IMR-90 (cell line): Measurements from ENCODE around the gene IL11RA. TPM values are rescaled to one million over a fixed set of nuclear protein-coding genes. Genes with fewer than 3 reads are reported as not detected.

Experiments used
- ATAC-seq: fragments of 200-7000 bp; cut with Tn5 transposase; 2 replicates; pipeline ENCODE4 v1.9.1; 2020; ENCODE audit warnings: low read depth, mild to moderate bottlenecking, moderate library complexity
- BruUV-seq: library from RNA; stranded (reverse); fragments of 400-500 nt; replicated peaks from 2 replicates; lab custom pipeline; 2021; lab: Mats Ljungman, UMichigan
- CTCF ChIA-PET: fragments of 300-600 bp; formaldehyde crosslinking; extraction: SDS; loops from one replicate; lab custom pipeline; 2021; ENCODE audit warnings: antibody characterized with exemption; lab: Yijun Ruan, JAX
- POLR2A ChIA-PET: fragments of 300-600 bp; sonication (Branson Sonifier 250); formaldehyde crosslinking; loops from one replicate; lab custom pipeline; 2022; ENCODE audit warnings: antibody characterized with exemption; ENCODE audit not compliant: unreplicated experiment; lab: Charles Lee
- DNase-seq: peaks from one replicate; pipeline ENCODE4 v3.0.0; 2013
- H2AFZ ChIP-seq: replicated peaks from 2 replicates; pipeline ENCODE3; 2013; ENCODE audit warnings: low read length, mild to moderate bottlenecking; ENCODE audit not compliant: poor library complexity
- H2AK5ac ChIP-seq: 2 replicates; pipeline ENCODE4 v1.6.1; 2013; ENCODE audit warnings: low read depth, low read length, inconsistent platforms
- H2AK9ac ChIP-seq: replicated peaks from 2 replicates; pipeline ENCODE3; 2013; ENCODE audit warnings: mild to moderate bottlenecking, low read depth, low read length, moderate library complexity; ENCODE audit not compliant: poor library complexity
- H2BK120ac ChIP-seq: 2 replicates; pipeline ENCODE4 v1.6.1; 2013; ENCODE audit warnings: low read depth, low read length, inconsistent platforms
- H2BK15ac ChIP-seq: 3 replicates; pipeline ENCODE4 v1.6.1; 2013; ENCODE audit warnings: low read depth, low read length, inconsistent platforms
- H2BK20ac ChIP-seq: 2 replicates; pipeline ENCODE4 v1.6.1; 2013; ENCODE audit warnings: low read depth, mild to moderate bottlenecking, inconsistent platforms, low read length, moderate library complexity
- H2BK5ac ChIP-seq: 2 replicates; pipeline ENCODE4 v1.6.1; 2013; ENCODE audit warnings: mild to moderate bottlenecking, low read depth, low read length, inconsistent platforms; ENCODE audit not compliant: poor library complexity, severe bottlenecking
- H3K14ac ChIP-seq: replicated peaks from 2 replicates; pipeline ENCODE4 v1.6.1; 2013; ENCODE audit warnings: low read depth, low read length, inconsistent platforms
- H3K18ac ChIP-seq: 2 replicates; pipeline ENCODE4 v1.6.1; 2013; ENCODE audit warnings: low read depth, low read length, control low read depth
- H3K23ac ChIP-seq: 2 replicates; pipeline ENCODE4 v1.6.1; 2013; ENCODE audit warnings: low read depth, low read length, inconsistent platforms
- H3K27ac ChIP-seq: 2 replicates; pipeline ENCODE4 v1.5.1; 2013; ENCODE audit warnings: mild to moderate bottlenecking, control low read depth, low read length; ENCODE audit not compliant: insufficient read depth
- H3K27me3 ChIP-seq: 2 replicates; pipeline ENCODE4 v1.6.1; 2013; ENCODE audit warnings: low read length; ENCODE audit not compliant: control insufficient read depth, insufficient read depth
- H3K36me3 ChIP-seq: 2 replicates; pipeline ENCODE4 v1.6.1; 2013; ENCODE audit warnings: low read length, mixed read lengths; ENCODE audit not compliant: control insufficient read depth, insufficient read depth
- H3K4ac ChIP-seq: 2 replicates; pipeline ENCODE4 v1.6.1; 2013; ENCODE audit warnings: low read depth, low read length, inconsistent platforms
- H3K4me1 ChIP-seq: 2 replicates; pipeline ENCODE4 v1.6.1; 2013; ENCODE audit warnings: low read length, mixed read lengths; ENCODE audit not compliant: control insufficient read depth, insufficient read depth
- H3K4me2 ChIP-seq: 2 replicates; pipeline ENCODE4 v1.6.1; 2013; ENCODE audit warnings: low read depth, mild to moderate bottlenecking, control low read depth, low read length, moderate library complexity
- H3K4me3 ChIP-seq: 2 replicates; pipeline ENCODE4 v1.5.1; 2013; ENCODE audit warnings: low read depth, mild to moderate bottlenecking, control low read depth, low read length, moderate library complexity; ENCODE audit not compliant: insufficient read depth
- H3K56ac ChIP-seq: 2 replicates; pipeline ENCODE4 v1.6.1; 2013; ENCODE audit warnings: low read length, inconsistent platforms; ENCODE audit not compliant: insufficient read depth; ENCODE audit errors: extremely low read depth
- H3K79me1 ChIP-seq, 2 experiments: 2 replicates each; pipeline ENCODE4 v1.6.1; 2013; ENCODE audit warnings: low read length in 2 of 2, inconsistent platforms in 1 of 2, low read depth in 1 of 2
- H3K9ac ChIP-seq: 2 replicates; pipeline ENCODE4 v1.6.1; 2013; ENCODE audit warnings: low read depth, low read length, control low read depth
- H3K9me1 ChIP-seq: 2 replicates; pipeline ENCODE4 v1.6.1; 2013; ENCODE audit warnings: low read length, inconsistent platforms; ENCODE audit not compliant: insufficient read depth
- H3K9me3 ChIP-seq: 2 replicates; pipeline ENCODE4 v1.6.1; 2013; ENCODE audit warnings: low read length; ENCODE audit not compliant: control insufficient read depth, insufficient read depth
- H4K20me1 ChIP-seq: 2 replicates; pipeline ENCODE4 v1.6.1; 2013; ENCODE audit warnings: low read length, inconsistent platforms; ENCODE audit not compliant: insufficient read depth
- H4K5ac ChIP-seq: 2 replicates; pipeline ENCODE4 v1.6.1; 2013; ENCODE audit warnings: mild to moderate bottlenecking, low read depth, low read length, control low read depth
- H4K8ac ChIP-seq, 2 experiments: 2 replicates each; pipeline ENCODE4 v1.6.1; 2013; ENCODE audit warnings: low read depth in 2 of 2, low read length in 2 of 2, control low read depth in 1 of 2, inconsistent platforms in 1 of 2
- H4K91ac ChIP-seq: 2 replicates; pipeline ENCODE4 v1.6.1; 2013; ENCODE audit warnings: low read depth, low read length, inconsistent platforms; ENCODE audit not compliant: insufficient read depth
- CEBPB ChIP-seq: IDR thresholded peaks from 2 replicates; pipeline ENCODE4 v1.6.1; 2012; ENCODE audit warnings: low read depth, low read length, improper control_type of control experiment
- RAD21 ChIP-seq: IDR thresholded peaks from 2 replicates; pipeline ENCODE4 v1.6.1; 2012; ENCODE audit warnings: low read length, improper control_type of control experiment
- WGBS, 2 experiments: methylation state at CpG; one replicate each; pipeline versions ENCODE4 v1.1.5 to v1.1.7; 2013; ENCODE audit warnings: missing lambda C conversion rate in 2 of 2; ENCODE audit not compliant: insufficient read length in 1 of 2; ENCODE audit errors: extremely low coverage in 2 of 2; 5-methylcytosine and 5-hydroxymethylcytosine counted together
- dilution Hi-C: fragments of 300-500 bp; cut with HindIII; formaldehyde crosslinking; loops from one replicate; pipeline ENCODE4 v1.14.3; 2018; ENCODE audit warnings: low sequenced_read_pairs; ENCODE audit not compliant: unreplicated experiment
- in situ Hi-C: fragments of 300-500 bp; cut with MboI; formaldehyde crosslinking; loops from 3 replicates; pipeline ENCODE4 v1.14.3; 2019; ENCODE audit warnings: low sequenced_read_pairs, inconsistent platforms, mixed read lengths
- intact Hi-C: fragments of 100-400 bp; cut with micrococcal nuclease; formaldehyde crosslinking; loops from 2 replicates; pipeline ENCODE4 v1.10.0; 2022
- polyA plus RNA-seq, 3 experiments: library from polyadenylated mRNA; depleted of rRNA; stranded (reverse); fragments of >200 nt; gene quantifications; 2 replicates each; pipeline ENCODE4 v1.2.3, GENCODE V29; 2012; ENCODE audit warnings: low replicate concordance in 1 of 3
- total RNA-seq: library from RNA; depleted of rRNA; stranded (reverse); fragments of >200 nt; gene quantifications from 2 replicates; pipeline ENCODE4 v1.2.3, GENCODE V29; 2012

Gene IL11RA
- total and polyA plus RNA-seq, 2 of the 4 experiments (the other 2 are of a cell fraction), result 8.2 to 15.9 TPM

DNA sequence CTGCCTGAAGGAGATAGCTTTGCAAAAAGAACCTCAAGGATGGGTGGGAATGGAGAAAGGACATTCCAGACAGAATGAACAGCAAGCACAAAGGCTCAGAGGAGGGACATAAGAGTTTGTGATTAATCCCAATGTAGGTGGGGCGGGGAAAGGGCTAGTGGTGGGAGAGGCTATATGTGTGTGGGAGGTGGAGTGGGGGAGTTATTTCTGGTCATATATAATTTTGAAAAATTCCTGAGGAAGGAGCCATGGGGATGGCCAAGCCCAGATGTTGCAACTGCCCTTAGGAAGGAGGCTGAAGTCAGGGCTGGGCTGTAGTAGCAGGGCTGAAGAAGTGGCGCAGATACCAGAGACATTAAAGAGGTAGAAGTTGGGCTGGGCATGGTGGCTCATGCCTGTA, 23.9 kb downstream of the IL11RA start:
- BruUV-seq, result no TSS peak
- no peaks in the 10 kb centered on the region for H3K9me1 ChIP-seq
- CTCF ChIA-PET, result interaction anchor here (3.3 kb wide), 1 partner anchor 27 kb away, joined by 16 read pairs; no protein-coding TSS in a partner anchor
- no peak overlapping the region for H3K18ac ChIP-seq
- WGBS, 2 experiments, result 100% methylated on average over 1 of the region's 2 CpGs; no CpG with 5 or more reads in 1 of the 2 experiments
- TF ChIP-seq CEBPB (peak; percentile 1; the same call in 1 of the 2 replicates), RAD21 (no peak)
- H2AK9ac ChIP-seq, result no peak overlapping the region
- no peaks in the 10 kb centered on the region for H3K9me3 ChIP-seq
- no peak overlapping the region for H3K27ac ChIP-seq
- no peak overlapping the region for H2AFZ ChIP-seq
- H3K9ac ChIP-seq, result no peak overlapping the region
- H2BK20ac ChIP-seq, result no peak overlapping the region
- H4K8ac ChIP-seq, result no peak overlapping the region
- intact Hi-C loops (loop anchor here (1.0 kb wide), 1 partner anchor 26 kb away; no protein-coding TSS in a partner anchor), in situ Hi-C loops (no loop called here), dilution Hi-C loops (no loop called here)
- DNase-seq (no peak), ATAC-seq (no peak; the same call in 1 of the 2 replicates)
- H3K14ac ChIP-seq, result no peak overlapping the region
- peaks cover 15 to 17% of the 10 kb centered on the region in 2 experiments for H3K79me1 ChIP-seq
- H4K91ac ChIP-seq, result no peak overlapping the region
- no peak overlapping the region for H2BK5ac ChIP-seq
- no peak overlapping the region for H4K5ac ChIP-seq
- H3K4me2 ChIP-seq, result no peak overlapping the region
- H3K56ac ChIP-seq, result no peak overlapping the region
- no peaks in the 10 kb centered on the region for H3K4me1 ChIP-seq
- POLR2A ChIA-PET, result no interaction called here
- no peak overlapping the region for H2AK5ac ChIP-seq
- peaks cover 2% of the 10 kb centered on the region for H3K36me3 ChIP-seq
- no peak overlapping the region for H2BK15ac ChIP-seq
- H2BK120ac ChIP-seq, result no peak overlapping the region
- H3K23ac ChIP-seq, result no peak overlapping the region
- H4K20me1 ChIP-seq, result no peaks in the 10 kb centered on the region
- no peak overlapping the region for H3K4me3 ChIP-seq
- H3K27me3 ChIP-seq, result no peaks in the 10 kb centered on the region
- H3K4ac ChIP-seq, result no peak overlapping the region
